GM19467 (cell line): ENCODE results near the gene TECPR2.

Experiments used
- ATAC-seq: cut with Tn5 transposase; IDR thresholded peaks from one replicate; pipeline ENCODE4 v1.9.1; 2021; ENCODE audit warnings: mild to moderate bottlenecking, moderate library complexity; ENCODE audit not compliant: unreplicated experiment

TECPR2 gene

DNA sequence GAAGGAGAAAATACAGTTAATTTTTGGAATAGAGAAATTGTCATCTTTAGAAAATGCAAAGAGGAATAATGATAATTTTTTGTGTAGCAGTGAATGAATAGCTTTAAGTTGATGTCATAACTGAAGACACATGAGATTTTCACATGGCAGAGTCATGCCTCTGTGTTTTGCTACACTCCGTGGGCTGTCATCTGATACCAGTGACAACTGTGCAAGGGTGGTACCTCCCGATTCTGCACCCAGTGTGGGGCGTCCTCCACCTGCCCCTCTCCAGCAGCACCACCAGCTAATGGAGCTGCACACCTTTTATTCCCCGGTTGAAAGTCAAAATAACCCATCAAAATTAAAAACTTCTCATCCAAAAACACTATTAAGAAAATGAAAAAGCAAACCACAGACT lies 99.7 kb downstream of the TECPR2 start:
- ATAC-seq, result no peak

DNA sequence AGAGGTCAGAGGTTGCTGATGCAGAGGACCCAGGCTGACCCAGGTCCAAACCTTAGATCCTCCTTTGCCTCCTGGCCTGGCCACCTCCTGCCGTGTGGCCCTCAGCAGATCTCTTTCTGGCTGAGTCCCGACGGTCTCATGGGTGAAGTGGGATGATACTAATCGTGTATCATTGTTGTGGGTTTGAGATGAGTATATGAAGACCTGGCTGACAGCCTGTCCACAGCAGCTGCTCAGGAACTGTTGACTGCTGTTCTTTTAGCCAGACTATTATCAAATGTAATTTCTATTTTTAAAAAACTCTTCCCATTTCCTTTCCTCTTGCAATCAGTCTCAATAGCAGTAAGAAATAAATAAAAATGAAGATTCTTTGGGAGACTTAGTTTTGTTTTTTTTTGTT lies 101.3 kb downstream of the TECPR2 start:
- ATAC-seq, result no peak

DNA sequence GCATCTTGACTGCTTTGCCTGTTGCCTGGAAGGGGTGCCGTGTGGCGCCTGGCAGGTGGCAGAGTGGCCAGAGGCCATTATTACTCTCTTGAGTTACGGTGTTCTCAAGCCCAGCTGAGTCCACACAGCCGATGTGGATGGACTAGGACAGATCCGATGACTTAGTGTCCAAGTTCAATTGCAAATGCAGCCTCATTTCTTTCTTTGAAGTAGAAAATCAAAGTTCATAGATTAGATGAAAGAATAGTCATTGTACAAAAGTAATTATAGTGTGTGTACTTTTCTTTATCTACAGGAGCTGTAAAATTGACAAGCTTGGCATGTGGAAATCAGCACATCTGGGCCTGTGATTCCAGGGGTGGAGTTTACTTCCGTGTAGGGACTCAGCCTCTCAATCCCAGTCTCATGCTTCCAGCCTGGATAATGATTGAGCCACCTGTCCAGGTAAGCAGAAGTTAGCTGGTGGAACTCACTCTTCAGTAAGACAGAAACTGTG lies 102.2 kb downstream of the TECPR2 start:
- no peak for ATAC-seq

DNA sequence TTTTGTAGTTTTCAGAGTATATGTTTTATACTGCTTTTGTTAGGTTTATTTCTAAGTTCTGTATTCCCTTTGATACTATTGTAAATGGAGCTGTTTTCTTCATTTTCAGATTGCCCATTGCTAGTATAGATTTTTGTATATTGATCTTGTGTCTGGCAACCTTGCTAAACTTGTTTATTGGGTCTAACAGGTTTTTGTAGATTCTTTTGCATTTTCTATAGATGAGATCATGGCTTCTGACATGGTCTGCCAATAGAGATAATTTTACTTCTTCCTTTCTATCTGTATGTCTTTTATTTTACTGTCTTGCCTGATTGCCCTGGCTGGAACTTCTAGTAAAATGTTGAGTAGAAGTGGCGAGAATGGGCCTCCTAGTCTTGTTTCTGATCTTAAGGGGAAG lies 106.5 kb downstream of the TECPR2 start:
- no peak for ATAC-seq

DNA sequence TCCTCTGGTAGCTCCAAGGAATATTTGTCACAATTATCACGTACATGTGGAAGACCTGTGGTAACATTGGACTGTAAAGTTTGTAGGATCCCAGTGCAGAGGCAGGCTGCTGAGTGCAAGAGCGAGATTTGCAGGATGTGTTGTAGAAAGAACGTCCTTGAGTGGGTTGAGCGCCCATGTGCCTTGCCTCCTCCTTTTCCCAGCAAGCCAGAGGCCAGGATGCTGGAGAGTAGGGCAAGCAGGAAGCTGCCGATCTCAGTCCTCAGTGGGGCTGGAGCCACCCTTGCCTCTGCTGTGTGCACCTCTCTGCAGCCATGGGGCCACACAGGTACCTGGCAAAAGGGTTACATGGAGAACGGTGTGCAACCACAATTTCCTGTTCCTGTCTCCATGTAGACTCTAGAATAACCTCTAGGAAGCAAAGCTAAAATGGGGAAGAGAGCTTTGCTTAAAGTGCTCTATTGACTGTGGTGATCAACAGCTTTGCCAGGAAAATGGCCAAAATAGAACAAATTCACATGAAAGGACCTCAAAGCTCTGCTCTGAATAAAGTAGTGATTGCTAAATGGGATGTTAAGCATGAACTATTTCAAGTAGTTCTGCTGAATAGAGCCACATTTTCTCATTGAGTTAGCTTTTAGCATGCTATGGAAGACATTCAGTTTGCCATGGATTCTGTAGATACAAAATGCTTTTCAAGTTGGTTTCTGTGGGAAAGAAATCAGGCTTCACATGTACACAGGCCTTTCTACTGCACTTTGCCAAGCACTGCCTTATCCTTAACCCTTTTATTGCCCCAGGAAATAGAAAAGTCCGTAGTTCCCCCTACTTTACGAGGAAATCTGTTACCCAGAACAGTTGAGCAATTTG lies 109.4 kb downstream of the TECPR2 start:
- no peak for ATAC-seq

DNA sequence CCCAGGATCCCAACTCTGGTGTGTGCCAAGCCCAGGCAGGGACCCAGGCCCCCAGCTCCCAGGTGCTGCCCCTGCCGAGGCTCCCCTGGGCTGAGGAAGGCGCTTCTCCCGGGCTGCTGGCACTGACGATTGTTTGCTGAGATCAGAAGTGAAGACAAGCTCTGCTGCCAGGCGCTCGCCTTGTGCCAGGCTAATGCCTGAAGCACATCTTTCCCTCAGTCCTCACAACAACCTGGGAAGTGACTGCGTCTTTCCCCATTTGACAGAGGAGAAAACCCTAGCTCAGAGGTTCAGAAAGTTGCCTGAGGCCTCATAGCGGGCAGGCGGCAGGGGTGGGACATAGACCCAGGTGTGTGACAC lies 110.0 kb downstream of the TECPR2 start:
- no peak for ATAC-seq

DNA sequence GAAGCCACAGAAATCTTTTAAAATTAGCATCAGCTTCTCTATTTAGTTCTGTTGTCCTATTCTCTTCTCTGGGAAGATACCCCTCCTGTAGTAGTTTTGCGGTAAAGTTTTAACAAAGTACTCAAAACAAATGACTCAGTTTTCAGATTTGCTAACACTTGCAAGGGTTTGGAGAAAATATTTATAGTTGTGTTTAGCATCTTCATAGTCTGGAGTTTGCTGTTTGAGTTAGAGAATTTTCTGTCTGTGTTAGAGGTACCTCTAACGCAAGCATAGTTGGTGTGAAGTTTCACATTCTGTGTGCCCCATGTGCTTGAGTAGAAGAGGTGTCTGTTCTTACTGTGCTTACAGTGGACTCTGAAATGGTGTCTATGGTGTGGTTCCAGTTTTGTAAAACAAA lies 110.8 kb downstream of the TECPR2 start:
- no peak for ATAC-seq

DNA sequence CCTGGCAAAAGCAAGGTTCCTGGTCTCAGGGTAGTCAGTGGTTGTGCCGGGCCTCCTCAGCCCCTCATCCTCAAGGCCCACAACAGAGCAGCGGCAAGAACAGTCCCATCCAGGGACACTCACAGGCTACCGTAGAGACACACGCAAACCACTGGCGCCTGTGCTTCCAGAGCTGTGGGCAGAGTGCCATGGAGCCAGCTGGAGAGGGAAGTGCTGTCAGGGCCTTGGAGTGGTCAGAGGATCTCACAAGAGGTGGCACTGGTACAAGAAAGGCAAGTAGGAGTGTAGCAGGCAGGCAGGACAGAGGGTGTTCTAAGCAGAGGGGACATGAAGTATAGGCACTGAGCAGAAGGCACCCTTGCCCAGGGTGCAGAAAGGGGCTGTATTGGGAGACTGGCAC lies 112.2 kb downstream of the TECPR2 start:
- no peak for ATAC-seq

DNA sequence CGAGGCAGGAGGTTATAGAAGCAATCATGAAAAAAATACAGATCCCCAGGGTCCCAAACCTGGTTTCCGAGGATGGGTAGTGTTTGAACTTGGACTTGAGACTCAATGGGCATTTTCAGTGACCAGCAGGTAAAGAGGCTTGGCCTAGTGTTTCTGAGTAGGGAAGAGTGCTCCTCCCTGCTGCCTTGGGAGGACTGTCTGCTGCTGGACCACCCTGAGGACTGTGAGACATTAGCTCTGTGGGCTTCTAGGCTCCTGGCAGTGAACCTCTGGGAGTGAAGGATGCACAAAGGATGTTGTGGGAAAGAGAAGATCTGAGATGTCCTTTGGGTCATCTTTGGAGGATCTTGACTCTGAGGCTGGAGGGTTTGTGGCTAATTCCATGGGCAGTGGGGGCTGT lies 116.4 kb downstream of the TECPR2 start:
- no peak for ATAC-seq

DNA sequence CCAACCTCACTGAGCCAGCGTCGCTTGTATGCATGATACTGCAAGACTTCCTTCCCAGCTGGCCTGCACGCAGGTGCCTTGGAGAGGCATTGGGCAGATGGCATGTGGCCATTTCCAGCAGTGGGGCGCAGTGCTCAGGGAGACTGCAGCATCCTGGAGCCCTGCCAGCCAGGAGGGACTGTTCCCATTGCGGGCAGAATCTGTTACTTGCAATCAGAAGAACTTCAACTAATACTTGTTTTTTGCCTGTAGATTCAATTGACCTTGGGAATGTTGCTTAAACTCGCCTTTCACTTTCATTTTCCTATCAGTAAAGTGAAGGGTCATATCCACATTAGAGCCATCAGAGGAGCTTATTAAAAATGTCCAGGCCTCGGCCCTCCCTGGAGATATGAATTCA lies 117.0 kb downstream of the TECPR2 start:
- ATAC-seq, result no peak

DNA sequence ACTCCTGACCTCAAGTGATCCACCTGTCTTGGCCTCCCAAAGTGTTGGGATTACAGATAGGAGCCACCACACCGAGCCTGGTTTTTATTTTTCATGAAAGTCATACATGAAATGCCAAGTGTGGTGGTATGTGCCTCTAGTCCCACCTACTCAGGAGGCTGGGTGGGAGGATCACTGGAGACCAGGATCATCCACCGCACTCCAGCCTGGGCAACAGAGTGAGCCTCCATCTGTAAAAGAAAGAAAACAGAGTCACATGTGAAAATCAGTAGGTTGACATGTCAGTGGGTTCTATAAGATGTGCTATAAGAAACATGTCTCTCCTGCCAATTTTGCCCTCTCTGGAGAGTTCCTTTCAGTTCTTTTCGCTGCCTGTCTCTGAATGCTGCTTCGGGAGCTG lies 118.6 kb downstream of the TECPR2 start:
- ATAC-seq, result no peak

DNA sequence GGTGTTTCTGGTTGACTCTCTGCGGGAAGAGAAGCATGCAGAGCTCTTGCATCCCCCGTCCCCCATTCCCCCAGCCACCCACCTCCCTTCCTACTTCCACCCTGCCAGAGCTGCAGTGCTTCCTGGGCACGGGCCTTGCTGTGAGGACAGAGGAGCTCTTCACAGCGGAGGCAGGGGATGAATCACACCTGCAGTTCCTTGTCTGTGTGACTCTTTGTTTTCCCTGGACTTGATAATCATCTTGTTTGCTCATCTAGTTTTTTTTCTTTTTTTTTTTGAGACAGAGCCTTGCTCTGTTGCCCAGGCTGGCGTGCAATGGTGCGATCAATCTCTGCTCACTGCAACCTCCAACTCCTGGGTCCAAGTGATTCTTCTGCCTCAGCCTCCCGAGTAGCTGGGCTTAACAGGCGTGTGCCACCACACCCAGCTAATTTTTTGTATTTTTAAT lies 119.1 kb downstream of the TECPR2 start:
- ATAC-seq, result no peak

DNA sequence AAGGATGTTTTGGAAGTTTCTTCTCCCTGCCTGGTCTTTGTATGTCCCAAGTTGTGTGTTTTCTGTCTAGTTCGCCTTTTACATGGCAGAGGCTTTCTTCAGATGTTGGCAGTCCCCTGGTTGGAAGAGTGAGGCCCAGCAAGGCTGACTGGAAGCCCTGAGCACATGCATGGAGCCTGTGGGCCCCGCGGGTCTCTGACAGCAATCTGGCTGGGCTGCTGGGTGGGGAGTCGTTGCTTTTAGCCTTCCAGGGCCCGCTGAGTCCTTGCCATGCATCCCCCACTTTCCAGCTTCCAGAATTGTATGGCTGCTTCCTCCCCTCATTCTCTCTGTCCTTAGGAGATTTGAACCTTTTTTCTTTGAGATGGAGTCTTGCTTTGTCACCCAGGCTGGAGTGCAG lies 121.6 kb downstream of the TECPR2 start:
- no peak for ATAC-seq

DNA sequence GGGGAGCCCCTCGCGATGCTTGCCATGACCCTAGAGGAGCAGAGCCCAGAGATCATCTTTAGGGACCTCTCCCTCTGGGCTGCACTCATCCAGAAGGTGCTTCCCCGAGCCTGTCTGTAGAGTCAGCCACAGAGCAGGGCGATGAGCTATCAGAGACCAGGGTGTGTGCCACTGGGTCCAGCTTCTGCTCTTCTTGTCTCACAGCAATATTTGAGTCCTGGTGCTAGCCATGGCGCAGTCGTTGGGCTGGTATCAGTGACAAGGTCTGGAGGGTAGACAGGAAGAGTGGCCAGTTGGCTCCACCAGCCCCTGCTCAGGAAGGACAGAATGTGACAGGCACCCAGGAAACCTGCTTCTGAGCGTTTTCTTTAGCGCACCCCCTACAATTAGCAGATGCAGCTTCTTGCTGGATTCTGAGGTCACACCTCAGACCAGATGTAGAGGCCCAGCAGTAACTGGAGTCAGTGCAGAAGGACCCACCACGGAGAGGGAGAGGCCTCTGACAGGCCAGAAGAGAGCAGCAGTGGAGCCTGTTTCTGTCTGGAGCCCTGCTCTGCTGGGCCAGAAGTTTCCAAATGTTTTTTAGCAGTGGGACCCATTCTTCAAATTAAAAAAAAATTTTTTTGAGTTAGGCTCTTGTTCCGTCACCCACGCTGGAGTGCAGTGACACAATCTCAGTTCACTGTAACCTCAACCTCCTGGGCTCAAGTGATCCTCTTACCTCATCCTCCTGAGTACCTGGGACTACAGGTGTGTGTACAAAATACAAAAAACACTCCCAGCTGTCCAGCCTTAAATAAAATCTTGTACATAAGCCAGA lies 123.2 kb downstream of the TECPR2 start:
- ATAC-seq, result no peak

DNA sequence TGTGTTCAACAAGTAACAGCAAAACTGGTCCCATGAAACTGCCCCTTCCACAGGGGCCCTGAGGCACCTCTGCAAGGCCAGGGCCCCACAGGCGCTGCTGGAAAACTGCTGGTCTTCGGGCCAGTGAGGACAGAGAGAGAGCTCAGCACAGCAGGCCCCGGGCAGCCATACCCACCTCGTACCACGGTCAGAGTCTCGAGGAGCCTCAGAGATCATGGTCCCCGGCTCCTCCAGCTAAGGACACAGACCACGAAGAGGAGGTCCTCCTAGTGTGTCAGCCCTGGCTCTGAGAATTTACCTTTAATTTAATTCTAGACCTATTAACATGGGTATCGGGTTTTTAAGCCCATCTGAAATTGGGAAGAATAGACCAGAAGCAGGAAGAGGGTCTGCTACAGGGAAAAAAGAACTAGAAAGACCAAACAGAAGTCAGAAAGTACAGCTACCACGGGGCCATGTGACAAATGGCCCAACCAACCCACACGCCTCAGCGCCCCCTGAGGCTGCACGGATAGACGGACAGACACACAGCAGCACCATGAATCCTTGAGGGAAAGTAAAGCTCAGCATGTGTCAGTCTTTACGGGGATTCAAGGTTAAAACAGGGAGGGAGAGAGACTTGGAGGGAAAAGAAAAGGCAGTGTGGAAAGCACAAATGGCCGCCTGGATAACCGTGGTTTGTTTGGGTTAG lies 123.9 kb downstream of the TECPR2 start:
- ATAC-seq, result no peak

DNA sequence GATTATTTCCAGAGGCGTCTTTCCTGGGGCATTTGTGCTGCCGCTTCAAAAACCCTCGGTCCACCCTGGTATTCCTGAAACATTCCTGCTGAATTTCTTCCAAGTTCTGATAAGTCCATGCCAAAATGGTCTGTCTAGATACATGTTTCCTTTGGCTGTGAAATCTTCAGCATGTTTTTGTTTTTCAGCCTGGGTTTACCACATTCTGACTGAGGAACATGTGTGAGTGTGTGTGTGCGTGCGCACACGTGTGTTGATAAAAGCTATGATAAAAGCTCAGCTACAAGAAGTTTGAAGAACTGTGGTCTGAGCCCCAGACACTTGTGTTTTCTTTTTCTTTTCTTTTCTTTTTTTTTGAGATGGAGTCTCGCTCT lies 124.5 kb downstream of the TECPR2 start:
- ATAC-seq, result no peak

DNA sequence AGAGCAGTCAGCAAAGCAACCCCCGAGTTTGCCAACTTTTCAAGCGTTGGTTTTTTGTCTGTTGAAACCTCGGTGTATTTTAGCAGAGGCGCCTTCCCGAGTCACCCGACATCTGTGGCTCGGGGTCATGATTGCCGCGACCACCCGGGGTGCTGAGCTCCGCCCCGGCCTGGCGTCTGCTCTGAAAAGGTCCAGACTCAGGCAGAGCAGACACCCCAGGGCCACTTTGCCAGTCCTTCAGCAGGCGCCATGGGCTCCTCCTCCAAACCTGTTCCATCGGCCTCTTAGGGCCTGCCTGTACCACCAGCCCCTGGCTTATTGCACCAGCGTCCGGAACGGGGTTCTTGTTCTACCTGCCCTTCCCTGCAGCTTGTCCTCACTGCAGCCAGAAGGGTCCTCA lies 127.7 kb downstream of the TECPR2 start:
- no peak for ATAC-seq

DNA sequence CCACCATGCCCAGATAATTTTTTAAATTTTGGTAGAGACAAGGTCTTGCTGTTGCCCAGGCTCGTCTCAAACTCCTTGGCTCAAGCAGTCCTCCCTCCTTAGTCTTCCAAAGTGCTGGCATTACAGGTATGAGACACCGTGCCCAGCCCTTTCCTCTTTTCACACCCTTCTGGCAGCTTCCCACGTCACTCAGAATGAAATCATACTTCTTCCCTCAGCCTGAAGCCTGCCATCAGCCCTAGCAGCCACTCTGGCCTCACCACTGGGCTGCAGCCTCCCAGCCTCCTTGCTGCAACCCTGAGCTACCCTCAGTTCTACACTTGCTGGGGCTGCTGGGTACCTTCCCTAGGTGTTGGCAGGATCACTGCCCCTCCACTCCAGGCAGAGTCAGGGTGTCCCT lies 128.6 kb downstream of the TECPR2 start:
- ATAC-seq, result no peak

DNA sequence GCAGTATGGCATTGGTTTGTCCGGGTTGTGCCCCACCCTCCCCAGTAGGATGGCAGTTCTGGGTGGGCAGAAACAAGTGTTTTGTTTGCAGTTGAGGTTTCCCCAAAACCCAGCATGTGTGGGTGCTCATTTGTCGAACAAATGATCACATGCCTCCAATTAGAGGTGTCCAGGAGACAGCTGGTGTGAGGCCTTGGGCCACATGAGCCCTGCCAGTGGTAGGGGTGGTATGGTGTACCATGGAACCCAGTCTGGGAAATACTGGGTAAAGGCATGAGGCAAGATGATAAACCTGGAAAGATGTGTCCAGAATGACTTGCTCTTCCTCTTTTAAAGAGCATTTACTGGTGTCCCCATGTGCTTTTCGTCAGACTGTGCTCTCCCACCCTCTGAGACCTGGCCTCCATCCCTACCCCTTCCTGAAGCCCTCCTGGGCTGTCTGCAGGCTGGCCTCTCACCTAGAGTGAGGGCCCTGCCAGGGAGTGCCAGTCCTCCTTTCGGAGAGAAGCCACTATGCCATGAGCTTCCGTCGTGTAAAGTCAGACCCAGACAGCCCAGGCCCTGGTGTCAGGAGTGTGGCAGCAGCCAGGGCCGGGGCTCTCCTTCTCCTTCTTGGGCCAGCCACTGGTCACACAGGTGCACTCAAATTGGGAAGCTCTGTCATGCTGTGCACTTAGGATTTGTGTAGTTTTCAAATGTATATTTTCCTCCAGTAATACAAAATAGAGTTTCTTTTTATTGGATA lies 129.2 kb downstream of the TECPR2 start:
- no peak for ATAC-seq

DNA sequence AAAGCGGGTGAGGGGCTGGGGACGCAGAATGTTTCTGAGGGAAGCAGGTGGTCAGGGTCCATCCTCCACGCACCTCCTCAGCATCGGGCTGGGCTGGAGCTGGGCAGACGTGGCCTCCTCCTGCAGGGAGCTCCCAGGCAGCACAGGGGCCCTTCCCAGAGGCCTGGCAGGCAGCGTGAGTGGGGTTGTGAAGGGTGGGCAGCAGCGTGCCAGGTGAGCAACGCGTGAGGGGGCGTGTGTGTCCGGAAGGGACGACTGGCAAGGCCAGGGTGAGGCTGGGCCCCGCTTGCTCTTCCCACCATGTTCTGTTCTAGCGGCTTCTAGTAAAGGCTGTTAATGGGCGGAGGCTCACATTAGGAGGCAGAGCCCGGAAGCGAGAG lies 129.8 kb downstream of the TECPR2 start:
- no peak for ATAC-seq

DNA sequence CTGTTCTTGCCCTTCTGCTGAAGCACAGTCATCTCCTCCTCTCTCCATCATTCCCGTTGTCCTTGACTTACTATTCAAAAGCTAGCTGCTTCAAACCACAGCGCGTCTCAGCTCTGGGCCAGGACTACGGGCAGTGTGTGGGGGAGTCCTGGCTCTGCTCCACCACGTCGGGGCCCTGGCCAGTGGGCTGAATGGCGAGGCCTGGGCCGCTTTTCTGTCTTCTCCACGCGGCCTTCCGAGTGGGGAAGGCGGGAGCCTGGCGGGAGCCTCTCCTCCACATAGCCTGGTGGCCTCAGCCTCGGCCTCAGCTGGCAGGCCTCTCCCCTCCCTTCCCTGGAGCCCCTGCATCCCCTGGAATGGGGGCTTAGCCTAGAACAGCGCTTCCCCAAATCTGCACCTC lies 130.4 kb downstream of the TECPR2 start:
- ATAC-seq, result no peak
